Measurements from ENCODE around the gene MED26. TPM values are rescaled to one million over a fixed set of nuclear protein-coding genes. Genes with fewer than 3 reads are reported as not detected.

The MED26 gene
- total RNA-seq, 4 donors from 2014 or later = 12.0 to 16.6 (median 14.5) TPM

DNA sequence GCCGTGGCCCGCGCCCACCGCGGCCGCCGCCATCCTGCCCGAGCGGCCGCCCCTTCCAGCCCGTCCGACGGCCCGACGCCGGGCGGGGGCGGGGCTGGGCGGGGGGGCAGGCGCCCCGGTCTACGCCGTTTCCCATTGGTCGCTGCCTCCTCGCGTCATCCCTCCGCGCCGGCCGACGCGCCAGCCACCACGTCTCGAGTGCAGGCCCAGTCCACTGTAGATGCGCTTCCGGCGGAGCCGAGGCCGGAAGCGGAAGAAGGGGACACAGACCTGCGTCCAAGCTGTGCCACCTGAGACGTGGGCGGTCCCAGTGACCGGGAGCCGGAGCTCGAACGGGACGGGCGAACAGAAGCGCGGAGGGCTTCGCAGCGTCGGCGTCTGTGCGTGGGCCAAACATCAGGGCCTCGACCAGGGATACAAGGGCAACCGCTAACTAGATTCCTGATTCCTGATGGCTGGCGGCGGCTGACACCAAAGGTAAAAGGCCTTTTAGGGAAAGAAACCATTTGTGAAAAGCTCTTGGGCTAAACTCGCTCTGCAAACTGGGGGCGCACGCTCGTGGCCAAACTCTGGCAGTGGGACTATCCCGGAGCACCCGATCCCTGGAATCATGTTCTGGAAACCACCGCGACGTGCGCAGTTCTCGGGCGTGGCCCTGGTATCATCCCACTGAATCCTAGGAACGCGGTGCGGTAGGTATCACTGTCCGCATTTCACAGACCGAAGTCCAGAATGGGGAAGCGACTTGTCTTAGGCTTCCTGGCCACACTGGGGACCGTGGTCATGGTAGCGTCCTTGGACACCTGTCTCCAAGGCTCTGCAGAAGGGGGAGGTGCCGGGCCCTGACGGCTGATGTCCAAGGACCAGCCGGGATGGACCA, 55.4 kb downstream of the MED26 start, which contains the start of gene SLC35E1:
SLC35E1 (minus strand) TSS at position 84 of the 880 bp plus-strand sequence; CDS start at position 33, 51 bp downstream.
- intact Hi-C loops (cut with DNase I; ENCODE audit: low total_unique reads) = no loop called here
- no peak for TF ChIP-seq POLR2A (IDR thresholded peaks at IDR 0.05)
- TF ChIP-seq, protein P1, sequence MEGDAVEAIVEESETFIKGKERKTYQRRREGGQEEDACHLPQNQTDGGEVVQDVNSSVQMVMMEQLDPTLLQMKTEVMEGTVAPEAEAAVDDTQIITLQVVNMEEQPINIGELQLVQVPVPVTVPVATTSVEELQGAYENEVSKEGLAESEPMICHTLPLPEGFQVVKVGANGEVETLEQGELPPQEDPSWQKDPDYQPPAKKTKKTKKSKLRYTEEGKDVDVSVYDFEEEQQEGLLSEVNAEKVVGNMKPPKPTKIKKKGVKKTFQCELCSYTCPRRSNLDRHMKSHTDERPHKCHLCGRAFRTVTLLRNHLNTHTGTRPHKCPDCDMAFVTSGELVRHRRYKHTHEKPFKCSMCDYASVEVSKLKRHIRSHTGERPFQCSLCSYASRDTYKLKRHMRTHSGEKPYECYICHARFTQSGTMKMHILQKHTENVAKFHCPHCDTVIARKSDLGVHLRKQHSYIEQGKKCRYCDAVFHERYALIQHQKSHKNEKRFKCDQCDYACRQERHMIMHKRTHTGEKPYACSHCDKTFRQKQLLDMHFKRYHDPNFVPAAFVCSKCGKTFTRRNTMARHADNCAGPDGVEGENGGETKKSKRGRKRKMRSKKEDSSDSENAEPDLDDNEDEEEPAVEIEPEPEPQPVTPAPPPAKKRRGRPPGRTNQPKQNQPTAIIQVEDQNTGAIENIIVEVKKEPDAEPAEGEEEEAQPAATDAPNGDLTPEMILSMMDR (IDR thresholded peaks at IDR 0.05) = no peak
- 0 to 1% methylated on average over 55 to 56 of the region's 83 CpGs for WGBS, 2 donors

DNA sequence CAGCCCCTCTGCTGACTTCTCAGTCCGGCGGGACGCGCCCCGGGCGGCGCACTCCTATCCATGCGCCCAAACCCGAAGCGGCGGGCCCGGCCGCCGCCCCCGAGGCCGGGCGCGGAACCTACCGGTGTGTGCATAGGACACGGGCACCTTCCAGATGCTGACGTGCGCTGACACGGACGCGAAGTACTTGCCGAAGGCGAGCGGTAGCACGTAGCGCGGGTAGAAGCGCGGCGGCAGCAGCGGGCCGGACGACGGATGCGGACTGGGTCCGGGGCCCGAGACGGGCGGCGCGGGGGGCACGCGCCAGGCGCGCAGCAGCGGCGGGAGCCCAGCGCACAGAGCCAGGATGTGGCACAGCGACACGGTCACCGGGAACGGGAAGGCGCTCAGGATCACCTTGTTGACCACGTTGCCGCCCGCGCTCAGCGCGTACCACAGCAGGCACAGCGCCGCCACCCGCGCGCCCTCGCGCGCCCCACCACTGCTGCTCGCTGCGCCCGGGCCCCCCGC, 56.1 kb downstream of the MED26 start:
- H3K4me3 ChIP-seq (ENCODE audit: low read depth, poor library complexity, severe bottlenecking) = peak overlapping the region; percentile 86
- WGBS, 2 donors = 0% methylated on average over 24 to 32 of the region's 75 CpGs
- no peak for DNase-seq (ENCODE audit: low spot score in 2 of 2)
- no peak for TF ChIP-seq POLR2A (IDR thresholded peaks at IDR 0.05)
- TF ChIP-seq, protein P1 (IDR thresholded peaks at IDR 0.05) = no peak
- intact Hi-C loops (cut with DNase I; ENCODE audit: low total_unique reads) = no loop called here

More for the DNA sequence above, 55.4 kb downstream of the MED26 start, which contains the start of gene SLC35E1:
- H3K4me3 ChIP-seq (ENCODE audit: low read depth, poor library complexity, severe bottlenecking) = peak within 1 kb of the TSS; percentile 86
- DNase-seq (ENCODE audit: low spot score in 2 of 2) = peak; percentile 93 to 98

DNA sequence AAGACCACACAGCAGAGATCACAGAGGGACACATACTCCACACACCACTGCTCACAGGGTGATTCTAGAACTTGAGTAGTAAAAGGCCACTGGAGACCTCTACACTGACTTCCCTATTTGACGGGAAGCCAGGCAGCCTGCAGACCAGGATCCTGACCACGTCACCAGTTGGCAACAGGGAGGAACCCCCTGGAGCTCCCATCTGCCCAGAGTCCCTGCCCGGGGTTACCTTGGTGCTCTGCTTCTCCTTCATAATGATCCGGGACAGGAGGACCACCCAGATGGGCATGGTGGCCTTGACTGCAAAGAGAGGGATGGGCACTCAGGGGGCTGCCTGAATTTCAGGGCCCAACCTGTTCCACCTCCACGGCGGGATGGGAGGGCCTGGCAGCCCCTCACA, 56.7 kb downstream of the MED26 start:
- H3K4me3 ChIP-seq (ENCODE audit: low read depth, poor library complexity, severe bottlenecking) = peak overlapping the region; percentile 86
- intact Hi-C loops (cut with DNase I; ENCODE audit: low total_unique reads) = no loop called here
- TF ChIP-seq POLR2A (IDR thresholded peaks at IDR 0.05) = no peak
- TF ChIP-seq, protein P1 (IDR thresholded peaks at IDR 0.05) = no peak
- 17 to 37% methylated on average over 6 of the region's 6 CpGs for whole genome bisulfite sequencing, 2 donors
- no peak for DNase-seq (ENCODE audit: low spot score in 2 of 2)

DNA sequence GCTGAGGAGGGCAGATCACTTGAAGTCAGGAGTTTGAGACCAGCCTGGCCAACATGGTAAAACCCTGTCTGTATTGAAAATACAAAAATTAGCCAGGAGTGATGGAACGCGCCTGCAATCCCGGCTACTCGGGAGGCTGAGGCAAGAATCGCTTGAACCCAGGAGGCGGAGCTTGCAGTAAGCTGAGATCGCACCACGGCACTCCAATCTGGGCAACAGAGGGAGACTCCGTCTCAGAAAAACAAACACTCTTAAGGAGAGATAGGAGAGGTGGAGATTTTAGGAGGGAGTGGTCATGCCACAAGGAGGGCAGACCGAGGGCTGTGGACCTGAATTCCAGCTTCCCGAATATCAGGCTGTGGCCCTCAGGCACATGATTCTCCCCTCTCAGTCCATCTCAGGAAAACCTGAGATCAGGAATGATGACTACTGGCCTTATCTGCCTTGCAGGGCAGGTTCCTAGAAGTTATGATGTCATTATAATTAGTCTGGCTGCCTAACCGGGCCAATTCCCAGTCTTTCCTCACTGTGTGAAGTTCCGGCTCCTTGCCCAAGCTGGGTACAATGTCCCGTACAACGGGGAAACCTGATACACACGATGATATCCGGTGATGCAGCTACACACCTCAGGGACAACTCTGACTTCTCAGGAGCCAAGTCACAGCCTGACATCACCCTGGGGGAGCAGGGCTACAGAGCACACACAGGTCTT, 58.2 kb downstream of the MED26 start:
- DNase-seq (ENCODE audit: low spot score in 2 of 2) = no peak
- no peak overlapping the region for H3K4me3 ChIP-seq (ENCODE audit: low read depth, poor library complexity, severe bottlenecking)
- TF ChIP-seq, protein P1 (IDR thresholded peaks at IDR 0.05) = no peak
- no peak for TF ChIP-seq POLR2A (IDR thresholded peaks at IDR 0.05)
- intact Hi-C loops (cut with DNase I; ENCODE audit: low total_unique reads) = no loop called here
- WGBS, 2 donors = 80 to 84% methylated on average over 17 of the region's 17 CpGs

DNA sequence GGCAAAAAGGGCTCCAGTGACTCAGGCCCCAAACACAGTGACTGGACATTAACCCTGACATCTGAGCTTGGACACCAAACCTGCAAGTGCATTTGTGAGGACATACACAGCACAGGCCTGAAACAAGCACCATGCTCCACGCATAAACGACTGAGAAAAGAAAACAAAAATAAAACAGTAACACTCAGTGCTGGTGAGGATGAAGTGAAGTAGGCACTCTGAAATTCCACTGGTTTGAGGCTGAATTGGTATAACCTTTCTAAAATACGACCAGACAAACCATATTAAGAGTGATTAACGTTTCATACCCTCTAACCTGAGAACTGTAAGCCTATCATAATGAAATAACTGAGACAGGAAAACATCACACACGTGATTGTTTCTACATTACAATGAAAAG, 61.3 kb downstream of the MED26 start:
- intact Hi-C loops (cut with DNase I; ENCODE audit: low total_unique reads) = no loop called here
- no peak overlapping the region for H3K4me3 ChIP-seq (ENCODE audit: low read depth, poor library complexity, severe bottlenecking)
- DNase-seq (ENCODE audit: low spot score in 2 of 2) = no peak
- 91 to 96% methylated on average over 5 of the region's 5 CpGs for WGBS, 2 donors
- TF ChIP-seq, protein P1 (IDR thresholded peaks at IDR 0.05) = no peak
- TF ChIP-seq POLR2A (IDR thresholded peaks at IDR 0.05) = no peak

All from lower leg skin (tissue), 4 donors.